ENCODE results near the gene LCN12. TPM values are rescaled to one million over a fixed set of nuclear protein-coding genes. Genes with fewer than 3 reads are reported as not detected.

LCN12 gene
- total RNA-seq, result 2.0 and 2.1 TPM in 2 replicates

DNA sequence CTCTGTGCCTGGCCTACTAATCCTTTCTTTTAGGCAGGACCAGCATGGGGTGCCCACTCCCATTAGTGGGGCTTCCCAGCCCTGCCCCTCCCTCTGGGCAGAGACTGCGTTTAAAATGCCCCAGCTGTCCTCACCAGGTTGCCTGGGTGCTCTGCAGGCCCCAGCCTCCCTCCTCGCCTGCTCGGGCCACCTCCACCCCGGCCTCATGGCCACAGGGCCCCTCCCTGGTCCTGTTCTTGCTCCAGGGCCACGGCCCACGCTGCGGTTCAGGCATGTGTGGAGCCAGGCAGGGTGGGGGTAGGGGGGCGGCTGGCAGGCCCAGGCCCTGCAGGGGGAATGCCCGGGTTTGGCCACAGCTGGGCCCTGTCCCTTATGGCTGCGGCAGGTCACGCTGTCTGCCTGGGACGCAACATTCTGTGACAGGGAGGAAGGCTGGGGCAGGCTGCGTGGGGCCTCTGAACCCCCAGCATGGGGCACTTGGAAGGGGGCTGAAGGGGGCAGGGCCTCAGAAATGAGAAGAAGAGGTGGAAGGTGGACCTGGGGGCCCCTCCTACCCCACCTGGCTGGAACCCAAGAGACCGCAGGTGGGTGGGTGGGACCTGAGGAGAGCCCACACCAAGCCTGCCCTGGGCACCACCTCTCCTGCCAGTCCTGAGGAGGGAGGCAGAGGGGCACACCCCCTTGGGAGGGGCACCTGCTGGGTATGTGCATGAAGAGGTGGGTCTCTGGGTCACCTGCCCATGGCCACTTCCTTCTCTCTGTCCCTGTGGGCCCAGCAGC is at the start of gene LCN12:
LCN12 (plus strand) TSS at position 733 of the 780 bp plus-strand sequence. CDS start 55 bp downstream, outside the sequence.
- intact Hi-C loops (cut with micrococcal nuclease), result loop anchor here (2.0 to 10.0 kb wide), 2 partner anchors 41 to 83 kb away; partner anchors contain the start of genes FUT7 and PAXX
- no peak within 1 kb of the TSS for H3K4me3 Mint-ChIP-seq (ENCODE audit: low read depth)
- no peaks in the 10 kb centered on the region for H3K36me3 Mint-ChIP-seq (ENCODE audit: low read depth)
- H3K4me1 Mint-ChIP-seq (ENCODE audit: low read depth), result no peaks in the 10 kb centered on the region
- H3K27ac Mint-ChIP-seq, result no peak within 1 kb of the TSS
- no peak for DNase-seq (ENCODE audit: low spot score)
- no peaks in the 10 kb centered on the region for H3K27me3 Mint-ChIP-seq (ENCODE audit: low read depth)
- H3K9me3 Mint-ChIP-seq, result peaks cover 7% of the 10 kb centered on the region

GRCh38 chr9:136903041-136903554 is 49.0 kb upstream of the LCN12 start:
- intact Hi-C loops (cut with micrococcal nuclease), result loop anchor here (2.0 kb wide), 1 partner anchor 42 kb away; the partner anchor contains the start of genes C8G and FBXW5
- Mint-ChIP-seq H3K36me3 (ENCODE audit: low read depth) (peaks cover 84% of the 10 kb centered on the region), H3K9me3 (no peaks in the 10 kb centered on the region), H3K4me3 (ENCODE audit: low read depth) (peak overlapping the region; percentile 21), H3K4me1 (ENCODE audit: low read depth) (peaks cover 47% of the 10 kb centered on the region), H3K27ac (peak overlapping the region; percentile 95), H3K27me3 (ENCODE audit: low read depth) (no peaks in the 10 kb centered on the region)
- no peak for DNase-seq (ENCODE audit: low spot score)

DNA sequence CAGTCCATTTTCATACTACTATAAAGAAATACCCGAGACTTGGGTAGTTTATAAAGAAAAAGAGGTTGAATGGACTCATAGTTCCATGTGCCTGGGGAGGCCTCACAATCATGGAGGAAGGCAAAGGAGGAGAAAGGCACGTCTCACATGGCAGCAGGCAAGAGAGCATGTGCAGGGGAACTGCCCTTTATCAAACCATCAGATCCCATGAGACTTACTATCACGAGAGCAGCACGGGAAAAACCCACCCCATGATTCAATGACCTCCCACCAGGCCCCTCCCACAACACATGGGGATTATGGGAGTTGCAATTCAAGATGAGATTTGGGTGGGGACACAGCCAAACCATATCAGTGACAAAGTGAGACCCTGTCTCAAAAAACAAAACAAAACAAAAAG is 45.8 kb upstream of the LCN12 start:
- Mint-ChIP-seq H3K4me1 (ENCODE audit: low read depth) (peaks cover 33% of the 10 kb centered on the region), H3K9me3 (no peaks in the 10 kb centered on the region), H3K4me3 (ENCODE audit: low read depth) (no peak overlapping the region), H3K27me3 (ENCODE audit: low read depth) (no peaks in the 10 kb centered on the region), H3K27ac (peak overlapping the region; percentile 83), H3K36me3 (ENCODE audit: low read depth) (peaks cover 71% of the 10 kb centered on the region)
- intact Hi-C loops (cut with micrococcal nuclease), result no loop called here
- DNase-seq (ENCODE audit: low spot score), result no peak

DNA sequence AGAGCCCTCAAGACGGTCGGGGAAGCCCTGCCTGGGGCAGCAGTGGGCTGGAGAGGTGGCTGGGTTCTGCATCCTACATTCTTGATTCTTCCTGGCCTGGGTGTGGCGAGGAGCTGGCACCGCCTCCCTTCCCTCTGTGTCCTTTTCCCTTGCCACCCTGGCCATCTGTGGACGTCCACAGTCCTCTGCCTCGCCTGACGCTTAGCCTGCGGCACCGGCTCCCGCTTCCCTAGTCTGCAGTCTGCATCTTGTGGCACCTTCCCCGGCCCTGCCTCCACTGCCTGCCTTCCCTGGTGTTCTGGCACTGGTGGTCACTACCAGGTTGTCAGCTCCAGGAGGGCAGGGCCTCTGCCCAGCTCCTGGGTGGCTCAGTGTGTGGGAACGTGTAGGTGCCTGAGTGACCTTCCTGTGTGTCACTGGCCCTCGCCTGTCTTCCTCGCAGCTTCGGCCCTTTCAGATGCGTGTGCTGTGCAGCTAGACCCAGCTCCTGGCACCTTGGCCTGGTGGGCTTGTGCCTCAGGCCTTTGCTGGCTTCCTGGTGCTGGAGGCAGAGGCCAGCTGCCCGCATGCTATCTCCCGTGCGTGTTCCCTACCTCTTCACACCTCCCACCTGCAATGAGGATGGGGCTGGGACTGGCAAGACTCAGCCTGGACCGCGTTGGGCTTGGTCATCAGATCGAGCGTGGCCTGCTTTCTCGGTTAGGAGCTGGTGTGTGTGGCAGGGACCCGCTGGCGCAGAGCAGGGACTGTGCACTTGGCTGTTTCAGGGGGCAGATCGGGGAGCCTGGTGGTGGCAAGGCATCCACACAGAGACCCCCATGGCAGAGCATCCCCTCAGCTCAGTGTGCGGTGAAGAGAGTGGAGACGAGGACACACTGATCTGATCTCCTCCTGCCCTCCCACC is 44.8 kb upstream of the LCN12 start:
- peak overlapping the region; percentile 62 for H3K27ac Mint-ChIP-seq
- H3K36me3 Mint-ChIP-seq (ENCODE audit: low read depth), result peaks cover 63% of the 10 kb centered on the region
- no peak for DNase-seq (ENCODE audit: low spot score)
- H3K4me1 Mint-ChIP-seq (ENCODE audit: low read depth), result peaks cover 24% of the 10 kb centered on the region
- intact Hi-C loops (cut with micrococcal nuclease), result no loop called here
- H3K9me3 Mint-ChIP-seq, result no peaks in the 10 kb centered on the region
- no peaks in the 10 kb centered on the region for H3K27me3 Mint-ChIP-seq (ENCODE audit: low read depth)
- no peak overlapping the region for H3K4me3 Mint-ChIP-seq (ENCODE audit: low read depth)

DNA sequence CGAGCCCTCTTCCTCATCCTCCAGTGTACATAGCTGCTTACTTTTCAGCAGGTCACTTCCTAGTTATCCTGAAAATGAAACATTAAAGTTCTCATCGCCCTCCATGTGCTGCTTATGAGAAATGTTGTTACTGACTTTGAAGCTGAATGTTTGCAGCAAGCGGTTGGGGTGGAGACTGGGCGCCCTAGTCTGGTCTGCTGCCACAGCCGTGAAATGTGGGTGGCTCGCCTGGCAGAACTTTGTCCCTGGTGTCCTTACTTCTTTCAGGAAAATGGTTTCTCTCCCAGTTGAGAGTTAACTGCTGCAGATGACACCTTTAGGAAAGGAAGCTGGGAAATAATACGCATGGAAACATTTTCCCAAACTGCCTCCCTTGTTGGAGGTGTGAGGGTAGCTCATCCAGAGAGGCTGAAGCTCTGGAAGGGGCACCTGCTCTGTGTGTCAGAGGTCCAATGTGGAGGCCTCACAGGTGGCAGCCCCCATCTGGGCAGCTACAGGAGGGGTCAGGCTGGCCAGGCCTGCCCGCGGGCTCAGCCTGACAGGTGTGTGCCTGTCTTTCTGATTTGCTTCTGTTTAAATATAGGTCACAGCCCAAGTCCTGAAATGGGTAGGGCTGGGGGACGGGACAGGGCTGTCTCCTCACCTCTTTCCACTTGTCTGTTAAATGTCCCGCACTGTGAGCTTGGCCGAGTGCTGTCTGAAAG is 41.7 kb upstream of the LCN12 start:
- intact Hi-C loops (cut with micrococcal nuclease), result no loop called here
- Mint-ChIP-seq H3K4me3 (ENCODE audit: low read depth) (no peak overlapping the region), H3K9me3 (no peaks in the 10 kb centered on the region), H3K27me3 (ENCODE audit: low read depth) (no peaks in the 10 kb centered on the region), H3K27ac (no peak overlapping the region), H3K36me3 (ENCODE audit: low read depth) (peaks cover 58% of the 10 kb centered on the region), H3K4me1 (ENCODE audit: low read depth) (peaks cover 6% of the 10 kb centered on the region)
- DNase-seq (ENCODE audit: low spot score), result no peak

GRCh38 chr9:136910901-136911245 is 41.2 kb upstream of the LCN12 start:
- Mint-ChIP-seq H3K9me3 (no peaks in the 10 kb centered on the region), H3K4me1 (ENCODE audit: low read depth) (peaks cover 4% of the 10 kb centered on the region), H3K36me3 (ENCODE audit: low read depth) (peaks cover 58% of the 10 kb centered on the region), H3K4me3 (ENCODE audit: low read depth) (no peak overlapping the region), H3K27me3 (ENCODE audit: low read depth) (no peaks in the 10 kb centered on the region), H3K27ac (no peak overlapping the region)
- DNase-seq (ENCODE audit: low spot score), result no peak
- intact Hi-C loops (cut with micrococcal nuclease), result no loop called here

DNA sequence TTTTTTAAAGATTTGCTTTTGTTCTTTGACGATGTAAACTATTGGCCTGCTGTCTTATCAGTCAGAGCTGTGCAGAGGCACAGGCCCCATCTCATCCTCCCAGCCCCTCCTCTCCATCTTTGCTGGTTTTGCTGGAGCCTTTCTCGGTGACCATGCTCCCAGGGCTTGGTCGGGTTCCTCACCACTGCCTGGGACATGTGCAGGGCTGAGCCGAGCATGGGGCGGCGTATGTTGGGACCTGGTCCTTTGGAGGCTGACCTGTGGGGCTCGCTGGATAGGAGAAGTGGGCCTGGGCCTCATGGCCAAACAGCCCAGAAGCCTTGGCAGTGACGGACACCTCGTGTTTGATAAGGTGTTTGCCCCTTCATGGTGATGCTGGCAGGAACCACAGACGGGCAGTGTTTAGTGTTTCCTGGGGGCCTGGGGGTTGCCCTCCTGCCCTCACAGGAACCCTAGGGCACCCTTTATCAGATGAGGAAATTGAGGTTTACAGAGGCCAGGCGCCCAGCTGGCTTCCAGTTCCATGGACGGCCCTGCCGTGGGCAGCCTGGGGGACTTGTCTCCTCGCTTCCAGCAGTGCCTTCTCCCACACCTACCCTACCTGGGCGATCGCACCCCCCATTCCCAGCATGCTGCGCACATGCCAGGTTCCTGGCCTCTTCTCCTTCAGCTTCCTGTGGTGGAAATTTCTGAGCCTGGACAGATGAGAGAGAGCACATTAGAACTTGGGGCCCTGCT is 38.2 kb upstream of the LCN12 start:
- no peaks in the 10 kb centered on the region for H3K9me3 Mint-ChIP-seq
- intact Hi-C loops (cut with micrococcal nuclease), result no loop called here

DNA sequence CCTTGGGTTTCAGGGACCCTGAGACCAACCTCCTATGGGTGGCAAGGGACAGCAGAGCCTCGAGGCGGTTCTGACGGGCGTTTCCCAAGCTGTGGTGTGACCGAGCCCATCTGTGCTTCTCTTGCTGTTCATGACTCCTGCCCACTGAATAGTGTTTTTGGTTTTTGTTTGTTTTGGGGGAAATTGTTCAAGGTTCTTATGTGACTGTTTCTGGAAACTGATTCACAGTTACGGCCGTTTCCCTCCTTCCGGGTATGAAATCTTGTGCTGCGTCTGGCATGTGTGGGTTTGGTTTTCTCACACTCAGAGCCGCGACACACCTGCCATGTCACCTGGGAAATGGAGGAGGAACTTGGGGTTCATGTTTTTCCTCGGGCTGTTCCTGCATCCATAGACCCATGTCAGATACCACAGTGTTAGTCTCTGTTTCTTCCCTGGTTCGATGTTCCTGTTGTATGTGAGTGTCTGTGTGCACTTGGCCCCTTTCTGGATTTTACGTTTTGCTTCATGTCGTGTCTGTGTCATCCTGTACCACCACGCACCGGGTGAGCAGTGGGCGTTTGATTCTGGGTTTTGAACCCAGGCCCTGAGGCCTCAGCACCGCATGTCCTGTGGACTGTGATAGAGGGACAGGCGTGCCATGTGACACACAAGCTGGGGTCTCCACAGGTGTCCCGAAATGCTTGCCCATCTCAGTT is 36.3 kb upstream of the LCN12 start:
- peaks cover 58% of the 10 kb centered on the region for H3K36me3 Mint-ChIP-seq (ENCODE audit: low read depth)
- intact Hi-C loops (cut with micrococcal nuclease), result no loop called here
- no peak for DNase-seq (ENCODE audit: low spot score)
- H3K9me3 Mint-ChIP-seq, result no peaks in the 10 kb centered on the region
- H3K4me3 Mint-ChIP-seq (ENCODE audit: low read depth), result no peak overlapping the region
- peaks cover 3% of the 10 kb centered on the region for H3K4me1 Mint-ChIP-seq (ENCODE audit: low read depth)
- H3K27ac Mint-ChIP-seq, result peak overlapping the region; percentile 71
- H3K27me3 Mint-ChIP-seq (ENCODE audit: low read depth), result no peaks in the 10 kb centered on the region

More for the DNA sequence above, 38.2 kb upstream of the LCN12 start:
- Mint-ChIP-seq H3K27me3 (ENCODE audit: low read depth) (no peaks in the 10 kb centered on the region), H3K4me1 (ENCODE audit: low read depth) (peaks cover 3% of the 10 kb centered on the region), H3K27ac (no peak overlapping the region), H3K4me3 (ENCODE audit: low read depth) (no peak overlapping the region), H3K36me3 (ENCODE audit: low read depth) (peaks cover 57% of the 10 kb centered on the region)
- DNase-seq (ENCODE audit: low spot score), result no peak

- H3K36me3 Mint-ChIP-seq (ENCODE audit: low read depth), result peaks cover 57% of the 10 kb centered on the region
- H3K27me3 Mint-ChIP-seq (ENCODE audit: low read depth), result no peaks in the 10 kb centered on the region
- DNase-seq (ENCODE audit: low spot score), result no peak
- intact Hi-C loops (cut with micrococcal nuclease), result no loop called here
- peaks cover 3% of the 10 kb centered on the region for H3K4me1 Mint-ChIP-seq (ENCODE audit: low read depth)
- no peak overlapping the region for H3K4me3 Mint-ChIP-seq (ENCODE audit: low read depth)
- peak overlapping the region; percentile 71 for H3K27ac Mint-ChIP-seq
- H3K9me3 Mint-ChIP-seq, result no peaks in the 10 kb centered on the region
Observed at GRCh38 chr9:136916330-136917184, 35.5 kb upstream of the LCN12 start.

DNA sequence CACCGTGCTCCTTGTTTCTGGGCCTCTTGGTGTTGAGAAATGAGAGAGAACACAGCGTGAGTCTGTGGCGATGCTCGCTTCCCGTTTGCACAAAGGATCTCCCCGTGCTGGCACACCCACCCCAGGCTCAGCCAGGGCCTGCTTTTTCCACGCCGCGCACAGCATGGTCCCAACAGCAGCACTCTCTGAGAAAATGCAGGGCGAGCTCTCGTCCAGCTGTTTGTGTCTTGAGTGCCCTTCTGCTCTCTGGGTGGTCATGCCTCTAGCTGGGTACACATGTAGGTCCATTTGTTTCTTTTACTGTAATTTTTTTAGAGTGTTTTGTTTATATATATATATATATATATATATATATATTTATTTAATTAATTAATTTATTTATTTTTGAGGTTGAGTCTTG is 34.2 kb upstream of the LCN12 start:
- no peak for DNase-seq (ENCODE audit: low spot score)
- H3K9me3 Mint-ChIP-seq, result no peaks in the 10 kb centered on the region
- intact Hi-C loops (cut with micrococcal nuclease), result no loop called here
- no peak overlapping the region for H3K4me3 Mint-ChIP-seq (ENCODE audit: low read depth)
- peaks cover 3% of the 10 kb centered on the region for H3K4me1 Mint-ChIP-seq (ENCODE audit: low read depth)
- no peak overlapping the region for H3K27ac Mint-ChIP-seq
- peaks cover 68% of the 10 kb centered on the region for H3K36me3 Mint-ChIP-seq (ENCODE audit: low read depth)
- no peaks in the 10 kb centered on the region for H3K27me3 Mint-ChIP-seq (ENCODE audit: low read depth)

GRCh38 chr9:136920069-136920468 is 32.0 kb upstream of the LCN12 start:
- Mint-ChIP-seq H3K36me3 (ENCODE audit: low read depth) (peaks cover 69% of the 10 kb centered on the region), H3K4me3 (ENCODE audit: low read depth) (no peak overlapping the region)

More at GRCh38 chr9:136920069-136920468, 32.0 kb upstream of the LCN12 start:
- H3K9me3 Mint-ChIP-seq, result no peaks in the 10 kb centered on the region
- no peak overlapping the region for H3K27ac Mint-ChIP-seq
- intact Hi-C loops (cut with micrococcal nuclease), result no loop called here
- DNase-seq (ENCODE audit: low spot score), result no peak
- H3K4me1 Mint-ChIP-seq (ENCODE audit: low read depth), result peaks cover 3% of the 10 kb centered on the region
- no peaks in the 10 kb centered on the region for H3K27me3 Mint-ChIP-seq (ENCODE audit: low read depth)

Measured in activated T-helper 2 cell treated with anti-CD3 and anti-CD28 coated beads, Interferon-gamma antibody, Interleukin-2, Interleukin-4, amounts not matched to agents 10 μg/mL and 5 μg/mL and 100 μg/mL, durations not matched to agents 14 hours and 24 hours and 36 hours (primary cell).